Tibial artery (tissue), 4 donors: ENCODE measurements around the gene ZNF462.

ENCODE experiments used
- DNase-seq, 2 donors: peaks; one replicate each; pipeline ENCODE4 v3.0.0-alpha.2; 2019
- H3K27ac ChIP-seq, 2 donors: fragments of 200-600 bp; sonication (generic) in 1 of 2; 1 replicate in 1 of 2; 2 replicates in 1 of 2; pipeline ENCODE4 v1.5.1; 2018 to 2019; ENCODE audit warnings: mild to moderate bottlenecking in 1 of 2
- H3K27me3 ChIP-seq, 2 donors: fragments of 200-600 bp; sonication (generic) in 1 of 2; one replicate each; pipeline versions ENCODE4 v1.5.1 to v1.6.0; 2016 to 2019
- H3K36me3 ChIP-seq, 3 donors: fragments of 200-600 bp; sonication (generic) in 2 of 3; one replicate each; pipeline ENCODE4 v1.5.1; 2016 to 2019; ENCODE audit warnings: mild to moderate bottlenecking in 2 of 3
- H3K4me1 ChIP-seq, 4 donors: fragments of 200-600 bp; sonication (generic) in 2 of 4; 1 replicate in 3 of 4; 2 replicates in 1 of 4; pipeline ENCODE4 v1.5.1; 2016 to 2019
- H3K4me3 ChIP-seq, 2 donors: fragments of 200-600 bp; sonication (generic) in 1 of 2; 1 replicate in 1 of 2; 2 replicates in 1 of 2; pipeline ENCODE4 v1.5.1; 2018 to 2019; ENCODE audit warnings: mild to moderate bottlenecking in 2 of 2
- H3K9me3 ChIP-seq, 3 donors: fragments of 200-600 bp; sonication (generic) in 1 of 3; one replicate each; pipeline ENCODE4 v1.5.1; 2016 to 2019
- CTCF ChIP-seq, 2 experiments: fragments of 200-600 bp in 1 of 2; fragments of 450-650 bp in 1 of 2; IDR thresholded peaks; one replicate each; pipeline ENCODE4 v1.5.1; 2017 to 2019; ENCODE audit warnings: antibody characterized with exemption in 2 of 2, mild to moderate bottlenecking in 1 of 2, moderate library complexity in 1 of 2
- intact Hi-C: fragments of 100-400 bp; cut with DNase I; formaldehyde crosslinking; loops from one replicate; pipeline ENCODE4 v1.15.0; 2023; ENCODE audit warnings: low total_unique reads

Gene ZNF462

GRCh38 chr9:106880863-106881262, 17.9 kb downstream of the ZNF462 start:
- Histone ChIP-seq H3K36me3 (no peaks in the 10 kb centered on the region), H3K9me3 (no peaks in the 10 kb centered on the region), H3K4me3 (no peak overlapping the region), H3K27me3 (no peaks in the 10 kb centered on the region), H3K4me1 (peaks cover 0 to 41% (median 20%) of the 10 kb centered on the region in 4 donors), H3K27ac (peak overlapping the region in 1 of 2 donors; percentile 10)
- TF ChIP-seq CTCF (IDR thresholded peaks at IDR 0.05), result no peak
- intact Hi-C loops, result no loop called here
- no peak for DNase-seq

GRCh38 chr9:106883030-106883429, 20.1 kb downstream of the ZNF462 start:
- Histone ChIP-seq H3K27me3 (no peaks in the 10 kb centered on the region), H3K4me1 (peaks cover 0 to 42% (median 17%) of the 10 kb centered on the region in 4 donors), H3K27ac (no peak overlapping the region), H3K9me3 (no peaks in the 10 kb centered on the region), H3K4me3 (no peak overlapping the region), H3K36me3 (no peaks in the 10 kb centered on the region)
- TF ChIP-seq CTCF (IDR thresholded peaks at IDR 0.05), result no peak
- intact Hi-C loops, result no loop called here
- DNase-seq, result no peak

- Histone ChIP-seq H3K27me3 (no peaks in the 10 kb centered on the region), H3K9me3 (no peaks in the 10 kb centered on the region), H3K4me3 (no peak overlapping the region), H3K27ac (no peak overlapping the region), H3K36me3 (no peaks in the 10 kb centered on the region), H3K4me1 (peaks cover 0 to 38% (median 13%) of the 10 kb centered on the region in 4 donors)
- intact Hi-C loops, result no loop called here
- no peak for DNase-seq
- no peak for TF ChIP-seq CTCF (IDR thresholded peaks at IDR 0.05)
These were observed 20.7 kb downstream of the ZNF462 start for GRCh38 chr9:106883626-106884190.

GRCh38 chr9:106885451-106885850, 22.5 kb downstream of the ZNF462 start:
- no peak for TF ChIP-seq CTCF (IDR thresholded peaks at IDR 0.05)
- DNase-seq, result no peak
- no peaks in the 10 kb centered on the region for H3K27me3 ChIP-seq
- H3K9me3 ChIP-seq, result no peaks in the 10 kb centered on the region
- H3K36me3 ChIP-seq, result no peaks in the 10 kb centered on the region
- H3K4me1 ChIP-seq, result peaks cover 0 to 21% (median 7%) of the 10 kb centered on the region in 4 donors
- H3K4me3 ChIP-seq, result no peak overlapping the region
- no peak overlapping the region for H3K27ac ChIP-seq
- intact Hi-C loops, result no loop called here

GRCh38 chr9:106886111-106887046, 23.4 kb downstream of the ZNF462 start:
- no peaks in the 10 kb centered on the region for H3K36me3 ChIP-seq
- no peak for DNase-seq
- no peak overlapping the region for H3K27ac ChIP-seq
- H3K27me3 ChIP-seq, result no peaks in the 10 kb centered on the region
- H3K9me3 ChIP-seq, result no peaks in the 10 kb centered on the region
- no peak for TF ChIP-seq CTCF (IDR thresholded peaks at IDR 0.05)
- no peak overlapping the region for H3K4me3 ChIP-seq
- H3K4me1 ChIP-seq, result peaks cover 0 to 15% (median 7%) of the 10 kb centered on the region in 4 donors
- intact Hi-C loops, result no loop called here
